HG03103 (cell line): ENCODE measurements around the gene DYNLRB1.

ENCODE experiments used
- ATAC-seq: cut with Tn5 transposase; IDR thresholded peaks from one replicate; pipeline ENCODE4 v1.9.1; 2021; ENCODE audit warnings: low read depth; ENCODE audit not compliant: unreplicated experiment

Gene DYNLRB1

DNA sequence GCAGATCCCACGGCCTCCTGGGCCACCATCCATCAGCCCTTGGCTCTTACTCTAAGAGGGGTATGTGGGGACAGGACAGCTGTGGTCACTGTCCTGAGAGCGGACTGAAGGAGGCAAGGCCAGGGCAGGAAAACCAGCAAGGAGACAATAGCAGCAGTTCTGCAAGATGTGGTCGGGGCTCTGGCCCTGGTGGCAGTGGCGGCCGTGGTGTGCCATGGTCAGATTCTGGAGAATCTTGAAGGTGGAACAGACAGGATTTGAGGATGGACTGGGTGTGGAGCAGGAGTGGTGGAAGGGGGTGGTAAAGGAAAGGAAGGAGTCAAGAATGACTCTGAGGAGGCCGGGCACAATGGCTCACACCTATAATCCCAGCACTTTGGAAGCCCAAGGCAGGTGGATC is 36.3 kb downstream of the DYNLRB1 start:
- ATAC-seq = no peak

DNA sequence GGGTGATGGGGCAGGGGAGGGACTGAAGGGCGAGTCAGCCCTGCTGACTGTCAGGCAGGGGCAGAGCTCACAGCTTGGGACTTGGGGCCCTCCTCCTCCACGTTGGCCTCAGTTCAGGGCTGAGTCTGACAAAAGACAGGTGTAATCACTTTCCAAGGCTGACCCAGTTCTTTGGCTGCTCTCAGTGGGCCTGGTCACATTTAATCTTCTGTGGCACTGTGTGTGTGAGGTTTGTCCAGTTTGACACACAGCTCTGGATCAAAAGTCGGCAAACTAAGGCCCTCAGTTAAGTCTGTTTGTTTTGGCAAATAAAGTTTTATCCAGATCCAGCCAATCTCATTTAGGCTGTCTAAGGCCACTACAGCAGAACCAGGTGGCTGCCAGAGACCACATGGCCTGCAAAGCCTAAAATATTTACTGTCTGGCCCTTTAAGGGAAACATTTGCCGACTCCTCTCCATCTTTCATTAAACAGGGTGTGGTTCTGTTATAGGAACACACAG is 37.2 kb downstream of the DYNLRB1 start:
- no peak for ATAC-seq

DNA sequence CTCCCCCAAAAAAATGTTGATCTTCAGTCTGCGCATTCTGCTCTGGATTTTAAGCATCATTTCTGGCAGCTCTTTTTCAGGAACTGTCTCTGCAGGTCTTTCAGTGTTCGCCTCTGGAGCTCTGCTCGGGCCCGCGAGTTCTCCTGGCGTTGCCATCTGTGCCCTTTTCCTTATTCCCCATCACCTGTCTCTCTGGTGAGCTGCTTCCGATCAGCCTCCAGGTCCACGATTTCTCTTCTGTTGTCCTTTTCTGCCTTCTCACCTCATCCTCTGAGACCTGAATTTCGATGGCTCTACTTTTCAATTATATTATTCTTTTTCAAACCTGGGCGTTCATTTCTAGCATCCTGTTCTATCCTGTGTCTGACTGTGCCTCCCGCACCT is 41.7 kb downstream of the DYNLRB1 start:
- ATAC-seq = no peak

DNA sequence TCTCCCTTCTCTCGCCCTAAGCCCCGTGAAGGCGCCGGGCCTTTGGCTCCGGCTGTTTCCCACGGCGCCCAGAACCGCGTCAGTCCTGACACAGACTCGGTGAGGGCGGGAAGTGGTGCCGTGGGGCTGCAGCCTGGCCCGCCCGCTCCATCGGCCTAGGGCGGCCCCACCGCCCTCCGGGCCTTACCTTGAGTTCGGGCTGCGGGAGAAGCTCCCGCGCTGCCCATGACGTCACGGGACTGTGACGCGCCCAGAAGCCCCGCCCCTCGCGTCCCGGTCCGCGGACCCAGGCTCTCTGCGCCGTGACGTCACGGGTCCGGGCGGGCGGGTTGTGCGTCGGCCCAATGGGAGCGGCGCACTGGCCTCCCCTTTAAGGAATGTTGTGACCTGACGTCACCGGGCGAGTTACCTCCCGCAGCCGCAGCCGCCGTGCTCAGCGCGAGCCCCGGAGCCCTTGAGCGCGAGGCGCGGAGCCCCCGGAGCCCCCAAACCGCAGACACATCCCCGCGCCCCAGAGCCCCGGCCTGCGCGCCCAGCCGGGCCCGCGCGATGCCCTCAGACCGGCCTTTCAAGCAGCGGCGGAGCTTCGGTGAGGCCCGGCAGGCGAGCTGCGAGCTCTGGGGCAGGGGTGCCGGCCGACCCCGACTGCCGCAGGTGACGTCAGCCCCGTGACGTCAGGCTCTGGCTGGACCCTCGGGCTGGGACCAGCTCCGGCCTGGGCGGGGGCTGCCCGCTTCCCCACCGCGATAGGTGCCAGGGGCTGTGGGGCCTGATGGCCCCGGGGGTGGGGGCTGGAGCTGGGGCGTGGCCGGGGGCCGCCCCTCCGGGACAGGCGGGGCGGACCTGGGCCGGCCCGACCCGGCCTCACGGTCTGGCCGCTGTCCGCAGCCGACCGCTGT is 42.3 kb downstream of the DYNLRB1 start, which contains the start of gene MAP1LC3A:
TSS of gene MAP1LC3A (plus strand) at position 399 of the 899 bp plus-strand sequence. CDS start at position 550, 151 bp downstream.
- no peak for ATAC-seq

DNA sequence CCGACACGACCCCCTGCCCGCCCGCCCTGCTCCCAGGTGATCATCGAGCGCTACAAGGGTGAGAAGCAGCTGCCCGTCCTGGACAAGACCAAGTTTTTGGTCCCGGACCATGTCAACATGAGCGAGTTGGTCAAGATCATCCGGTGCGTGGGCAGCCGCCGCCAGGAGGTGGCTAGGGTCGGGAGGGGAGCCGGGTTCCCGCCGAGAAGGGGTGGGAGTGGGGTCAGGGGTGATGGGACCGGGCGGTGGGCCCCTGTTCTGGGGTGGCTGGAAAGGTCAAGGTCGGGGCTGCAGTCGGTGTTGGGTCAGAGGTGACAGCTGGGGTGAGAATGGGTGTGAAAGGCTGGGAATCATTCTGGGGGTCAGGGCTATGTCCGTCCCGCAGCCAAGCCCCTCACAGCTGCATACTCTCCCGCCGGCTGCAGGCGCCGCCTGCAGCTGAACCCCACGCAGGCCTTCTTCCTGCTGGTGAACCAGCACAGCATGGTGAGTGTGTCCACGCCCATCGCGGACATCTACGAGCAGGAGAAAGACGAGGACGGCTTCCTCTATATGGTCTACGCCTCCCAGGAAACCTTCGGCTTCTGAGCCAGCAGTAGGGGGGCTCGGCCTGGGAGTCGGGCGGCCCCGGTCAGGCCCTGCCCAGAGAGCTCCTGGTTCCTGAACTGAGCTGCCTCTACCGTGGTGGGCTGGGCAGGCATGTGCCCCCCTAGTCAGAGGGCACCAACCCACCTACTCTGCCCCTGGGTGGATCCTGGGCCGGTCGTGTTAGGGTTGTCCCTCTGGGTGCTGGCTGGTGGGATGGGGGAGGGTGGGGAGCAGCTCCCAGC is 43.3 kb downstream of the DYNLRB1 start:
- ATAC-seq = no peak

DNA sequence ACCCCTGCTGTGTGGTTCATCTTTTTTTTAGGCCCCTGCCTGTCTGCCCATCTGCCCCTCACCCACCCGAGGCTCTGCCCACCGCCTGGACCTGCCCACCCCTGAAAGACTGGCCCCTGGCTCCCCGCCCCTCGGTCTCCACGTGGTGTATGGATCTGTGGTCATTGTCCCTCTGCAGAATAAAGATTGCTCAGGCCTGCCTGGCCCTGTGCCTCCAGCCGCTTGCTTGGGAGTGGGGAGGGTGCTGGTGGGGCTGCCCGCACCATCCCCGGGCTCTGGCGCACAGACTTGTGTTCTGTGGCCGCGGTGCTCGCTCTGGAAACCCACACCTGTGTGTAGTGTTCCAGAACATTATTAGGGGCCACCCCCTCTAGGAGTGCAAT is 43.9 kb downstream of the DYNLRB1 start:
- no peak for ATAC-seq

DNA sequence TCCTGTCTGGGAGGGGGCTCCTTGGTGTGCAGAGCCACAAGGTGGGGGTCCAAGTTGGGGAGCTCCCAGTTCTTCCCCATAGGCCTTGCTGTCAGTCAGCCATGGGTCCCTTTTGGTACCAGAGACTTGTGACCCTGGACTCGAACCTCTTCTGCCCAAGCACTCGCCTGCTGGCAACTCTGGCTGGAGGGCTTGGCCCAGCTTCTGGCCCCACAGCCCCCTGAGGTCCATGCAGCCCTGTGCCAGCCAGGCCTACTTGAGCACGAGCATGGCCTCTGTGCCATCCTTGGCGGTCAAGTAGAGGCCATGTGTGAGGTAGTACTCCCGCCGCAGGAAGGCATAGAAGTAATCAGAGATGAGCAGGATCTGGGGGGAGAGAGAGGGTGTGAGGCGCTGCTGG is 44.4 kb downstream of the DYNLRB1 start:
- ATAC-seq = no peak

DNA sequence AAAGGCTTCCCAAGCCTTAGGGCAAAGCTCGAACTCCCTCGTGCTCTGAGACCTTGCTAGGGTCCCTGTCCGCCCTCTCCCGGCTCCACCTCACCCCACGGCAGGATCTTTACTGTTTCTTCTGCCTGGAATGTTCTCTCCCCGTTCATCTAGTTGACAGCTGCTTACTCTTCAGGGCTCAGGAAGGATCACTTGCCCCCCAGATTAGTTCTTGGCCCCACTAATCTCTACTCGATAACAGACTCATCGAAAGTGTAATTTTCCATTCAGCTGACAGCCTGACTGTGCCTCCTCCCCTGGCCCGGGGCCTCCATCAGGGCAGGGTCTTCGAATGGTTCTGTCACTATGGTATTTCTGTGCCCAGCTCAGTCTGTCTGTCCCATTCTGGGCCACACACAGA is 45.4 kb downstream of the DYNLRB1 start:
- ATAC-seq = no peak

DNA sequence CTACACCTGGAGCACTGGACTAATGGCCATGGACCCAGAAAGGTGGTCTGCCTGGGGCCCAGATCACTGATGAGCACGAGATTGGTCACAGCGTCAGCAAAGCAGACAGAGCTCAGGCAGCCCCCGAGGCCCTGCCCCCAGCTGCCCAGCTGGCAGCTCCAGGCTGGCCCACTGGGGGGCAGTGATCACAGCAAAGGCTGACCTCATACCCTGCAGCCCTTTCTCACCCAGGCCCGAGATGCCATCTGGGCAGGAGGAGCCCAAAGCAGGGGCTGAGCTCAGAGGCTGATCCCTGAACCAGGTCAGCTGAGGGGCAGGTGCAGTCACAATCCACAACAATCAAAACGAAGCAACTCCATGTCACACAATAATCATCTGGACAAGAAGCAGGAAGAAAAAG is 46.4 kb downstream of the DYNLRB1 start:
- ATAC-seq = no peak

DNA sequence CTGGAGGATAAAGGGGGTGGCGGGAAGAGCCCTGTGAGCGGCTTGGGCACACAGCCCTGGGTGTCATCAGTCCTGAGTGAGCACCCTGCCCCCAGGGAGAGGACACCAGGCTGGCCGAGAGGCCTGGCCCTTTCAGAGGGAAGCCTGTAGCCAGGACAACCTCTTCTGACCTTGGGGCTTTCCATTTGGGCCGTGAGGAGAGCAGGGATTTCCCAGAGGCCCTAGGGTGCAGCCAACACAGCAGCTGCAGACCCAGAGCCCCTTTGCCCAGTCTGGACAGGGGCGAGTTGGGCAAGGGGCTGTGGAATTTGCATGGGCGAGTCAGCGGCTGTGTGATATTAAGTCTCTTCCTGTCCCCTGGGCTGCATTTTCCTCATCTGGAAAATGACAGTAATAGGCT is 48.6 kb downstream of the DYNLRB1 start:
- ATAC-seq = no peak

DNA sequence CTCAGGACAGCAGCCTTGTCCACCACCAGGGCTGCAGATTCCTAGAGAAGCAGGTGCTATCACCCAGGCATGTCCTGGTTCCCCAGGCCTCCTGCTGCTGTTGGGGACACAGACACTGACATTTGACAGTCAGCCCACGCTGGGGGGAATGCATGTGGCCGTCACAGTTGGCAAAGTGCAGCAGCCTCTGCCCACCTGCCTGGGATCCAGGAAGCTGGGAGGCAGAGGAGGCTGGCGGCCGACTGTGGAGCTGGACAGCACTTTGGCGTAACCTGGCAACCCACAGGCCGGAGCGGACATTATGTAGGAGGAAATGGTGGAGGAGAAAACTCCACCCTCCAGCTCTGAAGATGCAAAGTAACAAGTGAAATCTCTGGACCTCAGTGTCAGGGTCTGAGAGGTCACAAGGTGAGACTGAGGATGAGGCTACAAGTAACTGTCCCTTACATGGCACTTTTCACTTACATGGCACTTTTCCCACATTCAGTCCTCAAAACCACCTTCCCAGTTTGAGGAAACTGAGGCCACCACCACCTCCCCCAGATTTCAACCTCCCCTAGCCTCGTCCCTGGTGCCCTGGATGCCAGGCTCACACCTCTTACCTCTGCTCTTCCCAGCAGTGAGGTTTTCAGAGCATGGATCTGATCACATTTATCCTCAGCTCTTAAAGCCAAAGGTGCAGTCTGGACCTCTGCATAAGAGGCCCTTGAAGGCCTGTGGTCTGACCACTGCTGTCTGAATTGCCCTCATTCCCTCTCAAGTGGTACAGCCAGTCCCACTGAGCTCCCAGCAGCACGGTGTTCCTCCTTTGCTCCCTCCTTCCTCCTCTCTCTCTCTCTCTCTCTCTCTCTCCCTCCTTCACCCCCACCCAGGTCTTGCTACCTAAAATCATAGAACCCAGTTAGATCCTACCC is 51.0 kb downstream of the DYNLRB1 start:
- no peak for ATAC-seq

DNA sequence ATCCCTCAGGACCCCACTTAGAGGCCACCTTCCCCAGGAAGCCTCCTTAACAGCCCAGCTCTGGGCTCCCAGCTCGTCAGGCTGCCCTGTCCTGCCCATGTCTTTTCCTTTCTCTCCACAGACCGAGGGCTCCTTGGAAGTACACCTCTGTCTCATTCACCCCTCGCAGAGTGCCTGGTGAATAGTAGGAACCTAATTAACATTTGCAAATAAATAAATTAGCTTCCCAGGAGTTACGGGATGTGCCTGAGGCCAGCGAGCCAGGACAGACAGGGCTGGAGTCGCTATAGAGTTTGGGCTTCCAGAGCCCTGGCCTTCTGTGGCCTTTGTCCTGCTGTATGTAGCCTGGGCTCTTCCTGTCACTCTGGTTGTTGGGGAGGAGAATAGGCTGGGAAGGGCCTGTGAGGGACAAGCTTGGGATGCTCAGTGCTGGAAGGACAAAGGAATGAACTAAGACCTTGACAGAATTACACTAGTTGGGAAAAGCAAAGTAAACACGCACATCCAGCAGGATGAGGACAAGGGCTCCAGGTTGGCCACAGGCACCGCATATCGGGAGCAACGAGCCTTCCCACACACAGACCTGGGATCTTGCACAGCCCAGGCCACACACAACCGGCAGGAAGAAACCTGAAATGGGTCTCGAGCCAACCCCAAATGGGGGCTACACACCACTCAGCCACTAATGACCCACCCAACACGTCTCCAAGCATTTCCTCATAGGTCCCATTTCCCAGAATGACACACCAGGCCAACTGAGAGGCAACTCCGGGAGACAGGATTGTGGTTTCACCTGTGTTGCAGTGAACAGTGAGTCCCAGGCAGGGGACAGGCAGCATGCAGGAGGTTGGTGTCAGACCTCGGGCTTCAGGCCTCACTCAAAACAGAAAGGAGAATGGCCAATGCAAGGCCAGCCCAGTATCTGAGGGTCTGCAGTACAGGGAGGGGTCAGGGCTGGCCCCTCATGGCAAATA is 52.0 kb downstream of the DYNLRB1 start:
- ATAC-seq = no peak

DNA sequence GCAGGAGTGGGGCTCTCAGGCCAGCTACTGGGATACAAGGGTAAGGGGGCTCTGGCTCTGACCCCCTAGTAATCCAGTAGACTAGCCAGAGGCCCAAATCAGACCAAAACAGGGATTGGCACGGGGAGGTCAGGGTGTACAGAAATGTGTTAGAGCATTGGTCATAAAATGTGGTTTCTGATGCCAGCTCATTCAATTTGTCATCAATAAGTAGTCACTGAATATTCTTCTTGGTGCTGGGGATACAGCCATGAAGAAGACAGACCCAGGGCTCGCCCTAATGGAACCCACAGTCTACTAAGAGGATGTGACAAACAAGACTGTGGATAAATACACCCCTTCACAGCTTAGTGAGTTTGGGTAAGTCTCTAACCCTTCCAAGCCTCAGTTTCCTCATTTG is 53.4 kb downstream of the DYNLRB1 start:
- ATAC-seq = no peak

DNA sequence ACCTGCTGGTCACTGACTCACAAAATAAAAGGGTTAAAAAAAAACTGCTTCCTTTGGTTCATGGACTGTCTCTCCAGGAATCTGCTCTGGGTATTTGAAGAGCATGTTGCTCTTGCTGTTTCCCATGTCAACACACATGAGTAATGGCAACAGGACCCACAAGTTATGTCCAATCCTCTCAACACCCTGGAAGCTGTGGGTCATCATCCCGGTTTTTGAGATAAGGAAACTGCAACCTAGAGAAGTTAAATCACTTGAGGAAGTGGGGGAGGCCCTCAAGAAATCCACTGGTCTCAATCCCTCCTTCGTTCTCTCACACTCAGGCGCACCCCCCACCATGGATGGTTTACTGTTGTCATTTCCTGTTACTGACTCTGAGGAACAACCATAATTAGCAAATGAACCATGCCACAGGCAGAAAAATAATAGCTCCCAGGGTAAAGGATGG is 54.7 kb downstream of the DYNLRB1 start:
- no peak for ATAC-seq

DNA sequence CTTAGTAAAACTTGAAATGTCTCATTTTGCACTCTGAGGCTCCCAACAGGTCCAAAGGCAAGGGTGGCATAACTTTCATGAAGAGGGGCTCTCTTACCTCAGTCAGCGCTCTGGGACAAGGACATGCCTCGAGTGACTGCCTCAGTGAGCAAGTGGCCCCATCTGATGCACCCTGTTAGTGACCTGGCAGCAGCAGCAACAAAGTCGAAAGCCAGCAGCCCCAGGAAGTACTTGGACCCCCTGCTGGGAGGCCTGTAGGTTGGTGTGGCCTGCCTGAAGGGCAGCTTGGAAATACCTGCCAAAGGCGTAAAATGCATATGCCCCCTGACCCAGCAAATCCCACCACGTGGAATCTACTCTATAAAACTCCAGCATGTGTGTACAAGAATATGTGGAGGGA is 55.5 kb downstream of the DYNLRB1 start:
- no peak for ATAC-seq

DNA sequence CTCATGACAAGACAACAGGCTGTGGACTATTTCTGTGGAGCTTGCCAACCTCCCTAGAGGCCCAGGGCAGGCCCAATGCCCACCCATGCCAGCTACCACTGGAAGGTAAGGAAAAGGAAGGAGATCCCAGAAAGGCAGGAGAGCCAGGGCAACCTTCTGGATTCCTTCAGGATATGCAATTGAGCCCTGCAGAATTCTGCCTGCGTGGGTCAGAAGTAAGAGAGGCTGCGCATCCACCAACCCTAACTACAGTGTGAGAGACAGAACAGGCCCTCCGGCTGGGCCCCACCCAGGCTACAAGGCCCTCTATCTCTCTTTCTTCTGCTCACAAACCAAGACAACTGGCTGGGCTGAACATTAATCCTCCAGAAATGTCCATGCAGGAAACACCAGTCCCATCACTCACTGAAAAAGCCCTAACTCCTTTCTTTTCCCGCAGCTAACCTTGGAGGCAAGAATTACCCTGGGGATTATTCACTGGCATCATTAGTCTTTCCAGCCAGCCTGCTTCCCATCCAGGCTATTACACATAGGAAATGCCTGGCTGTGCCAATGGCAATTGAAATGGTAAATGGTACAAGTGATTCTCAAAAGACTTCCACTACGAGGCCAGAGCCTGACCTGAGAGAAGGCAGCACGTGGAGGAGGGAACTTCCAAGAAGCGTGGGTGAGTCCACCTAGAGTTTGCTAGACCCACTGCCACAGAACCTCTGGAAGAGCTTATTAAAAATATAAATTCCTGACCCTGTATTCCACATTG is 57.5 kb downstream of the DYNLRB1 start:
- ATAC-seq = no peak

DNA sequence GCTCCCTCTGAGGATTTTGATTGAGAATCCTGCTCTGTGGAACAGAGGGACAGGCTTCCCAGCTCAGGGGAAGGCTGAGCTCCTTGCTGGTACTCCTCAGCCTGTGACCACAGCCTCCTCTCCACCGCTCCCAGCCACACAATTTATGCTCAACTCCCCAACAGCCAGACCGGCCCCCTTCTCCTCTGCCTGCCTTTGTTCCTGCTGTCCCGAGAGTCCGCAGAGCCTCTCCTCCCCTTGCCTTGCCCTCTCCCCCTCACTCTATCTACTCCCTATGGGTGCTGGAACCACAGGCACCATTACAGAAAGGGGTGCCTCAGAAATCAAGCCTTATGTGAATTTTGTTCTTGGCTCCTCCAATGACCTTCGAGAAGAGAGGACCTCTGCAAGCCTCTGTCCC is 58.2 kb downstream of the DYNLRB1 start:
- no peak for ATAC-seq

DNA sequence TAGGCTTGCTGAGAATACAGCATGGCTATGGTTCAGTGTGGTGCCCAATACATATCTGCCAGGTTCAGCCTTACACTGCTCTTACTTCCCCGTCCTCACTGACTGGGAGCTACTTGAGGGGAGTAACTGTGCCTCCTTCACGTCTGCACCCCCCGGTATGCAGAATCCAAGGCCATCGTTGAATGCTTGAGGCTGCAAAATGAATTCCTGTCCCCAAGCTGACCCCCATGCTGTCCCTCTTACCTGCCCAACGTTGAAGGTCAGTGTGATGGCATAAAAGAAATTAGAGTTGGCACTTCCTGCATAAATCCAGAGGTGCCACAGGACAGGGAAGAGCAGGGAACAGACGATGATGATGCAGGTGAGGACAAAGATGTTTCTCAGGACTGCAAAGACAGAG is 58.6 kb downstream of the DYNLRB1 start:
- no peak for ATAC-seq

DNA sequence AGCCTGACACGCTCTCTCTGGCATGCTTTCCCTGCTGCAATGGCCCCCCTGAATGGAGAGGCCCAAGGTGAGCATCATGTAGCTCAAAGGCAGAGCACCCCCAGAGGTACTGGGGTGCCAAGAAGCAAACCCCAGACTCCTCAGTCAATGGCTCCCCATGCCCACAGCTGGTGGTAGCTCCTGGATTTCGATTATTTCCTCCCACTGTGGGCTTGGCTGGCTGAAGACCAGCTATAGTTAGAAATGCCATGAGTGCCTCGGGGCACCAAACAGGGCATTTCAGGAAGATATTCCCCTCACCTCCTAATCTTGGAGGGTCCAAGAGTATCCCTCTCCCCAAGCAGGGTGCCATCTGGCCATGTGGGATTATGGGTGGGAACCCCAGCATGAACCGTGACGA is 59.0 kb downstream of the DYNLRB1 start:
- no peak for ATAC-seq
